GM18858 (cell line): ENCODE results near the gene VPS52.
A peak's percentile ranks its signal among the peaks of the same experiment; 100 is the strongest.
"Not testable (repeated sequence)": the region's sequence is repeated elsewhere in the genome, so short reads cannot be mapped to it uniquely, and the experiment has no call there.

ENCODE experiments used
- ATAC-seq: cut with Tn5 transposase; IDR thresholded peaks from one replicate; pipeline ENCODE4 v1.9.1; 2021; ENCODE audit not compliant: unreplicated experiment

The VPS52 gene

DNA sequence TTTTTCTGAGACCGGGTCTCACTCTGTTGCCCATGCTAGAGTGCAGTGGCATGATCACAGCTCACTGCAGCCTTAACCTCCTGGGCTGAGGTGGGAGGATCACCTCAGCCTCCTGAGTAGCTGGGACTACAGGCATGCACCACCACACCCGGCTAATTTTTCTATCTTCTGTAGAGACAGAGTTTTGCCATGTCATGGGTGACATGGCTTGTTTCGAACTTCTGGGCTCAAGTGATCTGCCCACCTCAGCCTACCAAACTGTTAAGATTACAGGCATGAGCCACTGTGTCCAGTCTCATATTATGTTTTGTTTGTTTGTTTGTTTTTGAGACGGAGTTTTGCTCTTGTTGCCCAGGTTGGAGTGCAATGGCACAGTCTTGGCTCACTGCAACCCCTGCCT is 13.5 kb upstream of the VPS52 start:
- not testable (repeated sequence) for ATAC-seq

DNA sequence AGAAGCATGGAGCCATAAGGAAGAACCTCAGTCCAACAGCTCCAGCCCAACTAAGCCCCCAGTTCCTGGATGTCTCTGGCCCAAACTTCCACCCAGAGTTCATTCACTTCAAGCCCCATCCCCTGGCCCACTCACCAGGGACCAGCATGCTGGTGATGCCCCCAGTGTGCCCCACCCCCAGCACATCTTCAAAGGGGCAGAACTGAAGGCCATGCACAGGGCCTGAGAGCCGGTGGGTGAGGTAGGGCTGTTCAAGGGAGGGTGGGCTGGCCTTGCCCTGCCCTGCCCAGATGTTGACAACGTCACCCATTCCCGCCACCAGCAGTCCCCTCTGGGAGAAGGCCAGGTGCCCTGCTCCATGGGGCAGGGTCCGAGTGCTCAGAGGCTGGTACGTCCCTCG is 8.9 kb upstream of the VPS52 start:
- ATAC-seq: no peak

DNA sequence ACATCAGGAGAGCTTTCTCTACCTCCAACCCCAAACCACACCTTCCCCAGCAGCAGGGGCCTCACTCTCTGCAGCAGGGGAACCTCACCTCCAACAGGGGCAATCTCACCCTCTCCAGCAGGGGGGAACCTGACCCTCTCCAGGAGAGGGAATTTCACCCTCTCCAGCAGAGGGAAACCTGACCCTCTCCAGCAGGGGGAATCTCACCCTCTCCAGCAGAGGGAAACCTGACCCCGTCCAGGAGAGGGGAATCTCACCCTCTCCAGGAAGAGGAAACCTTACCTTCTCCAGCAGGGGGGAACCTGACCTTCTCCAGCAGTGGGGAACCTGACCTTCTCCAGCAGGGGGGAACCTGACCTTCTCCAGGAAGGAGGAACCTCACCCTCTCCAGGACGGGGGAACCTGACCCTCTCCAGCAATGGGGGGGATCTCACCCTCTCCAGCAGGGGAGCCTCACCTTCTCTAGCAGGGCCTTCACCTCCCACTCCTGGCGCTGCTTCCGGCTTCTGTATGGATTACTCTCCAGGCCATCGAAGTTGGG is 8.4 kb upstream of the VPS52 start:
- ATAC-seq: no peak

DNA sequence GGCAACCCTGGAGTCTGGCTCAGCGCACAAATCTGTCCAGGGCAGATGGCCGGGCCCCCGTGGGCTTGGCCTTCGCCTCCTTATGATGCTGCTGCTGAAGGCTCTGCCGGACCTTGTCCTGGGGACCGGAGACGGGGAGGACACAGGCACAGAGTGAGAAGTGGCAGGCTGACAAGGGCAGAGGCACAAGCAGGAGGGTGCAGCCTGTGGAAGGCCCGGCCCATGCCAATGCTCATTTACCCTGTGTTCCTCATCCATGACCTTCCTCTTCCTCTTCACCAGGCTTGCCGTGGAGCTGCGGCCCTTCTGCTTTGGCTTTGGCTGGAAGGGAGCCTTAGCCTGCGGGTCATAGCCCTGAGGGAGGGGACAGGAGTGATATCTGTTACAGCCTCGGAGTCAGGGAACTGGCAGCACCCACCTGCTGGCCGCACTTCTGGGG is 7.6 kb upstream of the VPS52 start:
- no peak for ATAC-seq

DNA sequence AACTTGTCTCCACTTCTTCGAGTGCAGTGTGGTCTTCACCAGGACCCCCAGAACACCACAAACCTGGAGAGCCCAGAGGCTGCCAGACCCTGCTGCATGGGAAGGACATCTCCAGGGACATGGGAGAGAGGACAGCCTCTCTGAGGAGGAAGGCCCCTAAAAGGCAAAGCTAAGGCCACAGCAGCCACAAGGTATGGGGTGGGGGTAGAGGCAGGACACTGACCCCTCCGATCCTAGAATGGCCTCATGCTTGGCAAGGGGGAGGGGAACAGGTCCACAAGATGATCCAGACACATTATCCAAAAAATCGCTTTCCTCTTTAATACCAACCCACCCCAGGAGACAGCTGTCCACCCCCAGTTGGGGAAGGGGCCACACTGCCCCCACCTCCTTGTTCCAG is 7.1 kb upstream of the VPS52 start:
- ATAC-seq: no peak

DNA sequence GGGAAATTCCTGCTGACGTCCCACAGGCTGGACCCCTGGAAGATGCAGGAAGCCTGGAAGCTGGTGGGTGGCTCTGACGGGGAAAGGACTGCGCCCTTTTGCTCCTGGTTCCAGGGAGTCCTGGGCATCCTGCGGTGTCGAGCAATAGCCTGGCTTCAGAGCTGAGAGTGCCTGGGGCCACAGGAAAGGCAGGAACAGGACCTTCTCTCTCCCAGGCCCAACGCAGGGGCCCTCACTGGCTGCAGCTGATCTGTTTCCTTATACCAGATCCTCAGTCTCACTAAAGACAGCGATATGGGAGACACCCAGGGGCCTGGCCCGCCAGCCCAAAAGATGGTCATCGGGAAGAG is 6.7 kb upstream of the VPS52 start:
- ATAC-seq: no peak

DNA sequence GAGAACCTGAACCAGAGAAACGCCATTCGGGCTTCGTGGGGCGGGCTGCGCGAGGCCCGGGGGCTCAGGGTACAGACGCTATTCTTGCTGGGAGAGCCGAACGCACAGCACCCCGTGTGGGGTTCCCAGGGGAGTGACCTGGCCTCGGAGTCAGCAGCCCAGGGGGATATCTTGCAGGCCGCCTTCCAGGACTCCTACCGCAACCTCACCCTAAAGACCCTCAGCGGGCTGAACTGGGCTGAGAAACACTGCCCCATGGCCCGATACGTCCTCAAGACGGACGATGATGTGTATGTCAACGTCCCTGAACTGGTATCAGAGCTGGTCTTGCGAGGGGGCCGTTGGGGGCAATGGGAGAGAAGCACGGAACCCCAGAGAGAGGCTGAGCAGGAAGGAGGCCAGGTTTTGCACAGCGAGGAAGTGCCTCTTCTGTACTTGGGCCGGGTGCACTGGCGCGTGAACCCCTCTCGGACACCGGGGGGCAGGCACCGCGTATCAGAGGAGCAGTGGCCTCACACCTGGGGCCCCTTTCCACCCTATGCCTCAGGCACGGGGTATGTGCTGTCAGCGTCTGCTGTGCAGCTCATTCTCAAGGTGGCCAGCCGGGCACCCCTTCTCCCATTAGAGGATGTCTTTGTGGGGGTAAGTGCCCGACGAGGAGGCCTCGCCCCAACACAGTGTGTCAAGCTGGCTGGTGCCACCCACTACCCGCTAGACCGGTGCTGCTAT is 6.2 kb upstream of the VPS52 start:
- no peak for ATAC-seq

DNA sequence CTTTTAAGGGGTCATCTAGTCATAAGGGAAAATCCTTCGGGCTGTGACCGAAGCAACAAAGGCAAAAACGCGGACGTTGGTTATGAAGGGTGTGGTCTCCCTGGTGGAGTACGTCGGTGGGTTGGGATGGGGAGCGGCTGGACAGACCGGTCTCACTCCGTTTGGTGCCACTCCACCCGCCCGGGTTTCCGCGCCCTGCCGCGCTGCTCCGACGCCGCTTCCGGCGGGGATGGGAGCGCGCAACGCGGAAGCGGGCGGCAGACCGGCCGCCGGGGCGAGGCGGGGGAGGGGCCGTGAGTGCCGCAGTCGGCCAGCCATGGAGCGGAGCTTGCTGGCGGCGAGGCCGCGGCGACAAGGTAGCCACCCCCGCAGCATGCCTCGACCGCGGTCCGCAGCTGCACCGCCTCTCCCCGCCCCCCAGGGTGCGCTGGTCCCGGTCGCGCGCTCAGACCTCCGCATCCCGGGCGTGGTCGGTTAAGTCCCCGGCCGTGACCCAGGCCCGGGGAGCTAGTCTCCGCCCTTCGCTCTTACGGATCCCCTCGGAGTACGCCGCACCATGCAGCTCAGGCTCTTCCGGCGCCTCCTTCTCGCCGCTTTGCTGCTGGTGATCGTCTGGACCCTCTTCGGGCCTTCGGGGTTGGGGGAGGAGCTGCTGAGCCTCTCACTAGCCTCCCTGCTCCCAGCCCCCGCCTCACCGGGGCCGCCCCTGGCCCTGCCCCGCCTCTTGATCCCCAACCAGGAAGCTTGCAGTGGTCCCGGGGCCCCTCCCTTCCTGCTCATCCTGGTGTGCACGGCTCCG is 5.4 kb upstream of the VPS52 start, which contains the start of gene B3GALT4:
Gene B3GALT4, plus strand, starts transcription at position 260 of the 799 bp plus-strand sequence. Its CDS starts 297 bp downstream, at position 557.
- peak; percentile 44 for ATAC-seq

DNA sequence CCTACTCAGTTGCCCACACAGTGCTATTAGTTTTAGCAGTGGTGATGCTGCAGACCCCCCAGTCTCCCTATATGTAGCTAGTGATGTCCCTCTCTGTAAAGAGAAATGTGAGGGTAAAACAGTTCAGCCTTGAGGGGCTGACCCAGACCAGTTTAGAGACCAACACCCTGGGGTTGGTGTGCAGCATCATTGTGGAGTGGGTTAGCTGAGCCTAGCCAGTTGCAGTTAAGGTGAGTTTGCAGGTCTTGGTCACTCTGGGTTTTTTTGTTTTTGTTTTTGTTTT is 4.8 kb upstream of the VPS52 start:
- no peak for ATAC-seq

DNA sequence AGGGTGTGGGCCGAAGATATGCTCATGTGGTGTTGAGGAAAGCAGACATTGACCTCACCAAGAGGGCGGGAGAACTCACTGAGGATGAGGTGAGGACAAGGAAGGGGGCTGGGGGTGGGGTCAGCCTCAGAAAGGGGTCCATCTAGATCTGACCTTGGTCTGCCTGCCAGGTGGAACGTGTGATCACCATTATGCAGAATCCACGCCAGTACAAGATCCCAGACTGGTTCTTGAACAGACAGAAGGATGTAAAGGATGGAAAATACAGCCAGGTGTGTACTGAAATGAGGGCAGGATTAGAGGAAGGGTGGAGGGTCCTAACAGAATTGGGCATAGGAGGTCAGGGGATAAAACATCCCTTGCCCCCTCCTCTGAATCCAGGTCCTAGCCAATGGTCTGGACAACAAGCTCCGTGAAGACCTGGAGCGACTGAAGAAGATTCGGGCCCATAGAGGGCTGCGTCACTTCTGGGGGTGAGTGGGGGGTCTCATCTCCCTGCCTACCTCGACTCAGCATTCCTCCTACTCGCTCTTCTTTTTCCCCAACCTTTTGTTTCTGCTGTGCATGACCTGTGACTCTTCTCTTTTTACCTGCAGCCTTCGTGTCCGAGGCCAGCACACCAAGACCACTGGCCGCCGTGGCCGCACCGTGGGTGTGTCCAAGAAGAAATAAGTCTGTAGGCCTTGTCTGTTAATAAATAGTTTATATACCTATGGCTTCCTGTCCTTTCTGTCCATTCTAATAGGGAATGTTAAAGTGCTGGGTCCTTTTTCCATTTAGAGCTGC is 4.3 kb upstream of the VPS52 start:
- ATAC-seq: not testable (repeated sequence)

DNA sequence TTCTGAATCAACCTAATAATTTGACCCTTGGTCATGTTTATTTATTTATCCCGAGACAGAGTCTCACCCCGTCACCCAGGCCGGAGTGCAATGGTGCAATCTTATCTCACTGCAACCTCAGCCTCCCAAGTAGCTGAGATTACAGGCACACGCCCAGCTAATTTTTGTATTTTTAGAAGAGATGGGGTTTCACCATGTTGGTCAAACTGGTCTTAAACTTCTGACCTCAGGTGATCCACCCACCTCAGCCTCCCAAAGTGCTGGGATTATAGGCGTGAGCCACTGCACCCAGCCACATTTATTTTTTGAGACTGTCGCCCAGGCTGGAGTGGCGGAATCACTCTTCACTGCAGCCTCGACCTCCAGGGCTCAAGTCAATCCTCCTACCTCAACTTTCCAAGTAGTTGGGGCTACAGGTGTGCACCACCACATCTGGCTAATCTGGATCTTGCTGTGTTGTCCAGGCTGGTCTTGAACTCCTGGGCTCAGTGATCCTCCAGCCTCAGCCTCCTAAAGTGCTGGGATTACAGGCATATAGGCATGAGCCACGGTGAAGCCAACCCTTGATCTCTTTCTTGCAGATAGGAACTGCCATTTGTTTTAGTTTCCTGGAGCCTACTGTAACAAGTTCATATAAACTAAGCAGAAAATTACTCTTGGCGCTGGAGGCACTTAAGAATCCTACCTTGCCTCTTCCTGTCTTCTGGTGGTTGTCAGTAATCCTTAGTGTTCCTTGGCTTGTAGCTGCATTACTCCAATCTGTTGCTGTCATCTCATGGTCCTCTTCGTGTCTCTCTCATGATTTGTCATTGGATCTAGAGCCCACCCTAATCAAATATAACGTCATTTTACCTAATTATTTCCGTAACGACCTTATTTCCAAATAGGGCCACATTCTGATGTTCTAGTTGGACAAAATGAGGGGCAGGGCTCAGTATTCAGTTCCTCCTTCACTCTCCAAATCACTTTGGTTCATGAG is 2.5 kb upstream of the VPS52 start:
- no peak for ATAC-seq

DNA sequence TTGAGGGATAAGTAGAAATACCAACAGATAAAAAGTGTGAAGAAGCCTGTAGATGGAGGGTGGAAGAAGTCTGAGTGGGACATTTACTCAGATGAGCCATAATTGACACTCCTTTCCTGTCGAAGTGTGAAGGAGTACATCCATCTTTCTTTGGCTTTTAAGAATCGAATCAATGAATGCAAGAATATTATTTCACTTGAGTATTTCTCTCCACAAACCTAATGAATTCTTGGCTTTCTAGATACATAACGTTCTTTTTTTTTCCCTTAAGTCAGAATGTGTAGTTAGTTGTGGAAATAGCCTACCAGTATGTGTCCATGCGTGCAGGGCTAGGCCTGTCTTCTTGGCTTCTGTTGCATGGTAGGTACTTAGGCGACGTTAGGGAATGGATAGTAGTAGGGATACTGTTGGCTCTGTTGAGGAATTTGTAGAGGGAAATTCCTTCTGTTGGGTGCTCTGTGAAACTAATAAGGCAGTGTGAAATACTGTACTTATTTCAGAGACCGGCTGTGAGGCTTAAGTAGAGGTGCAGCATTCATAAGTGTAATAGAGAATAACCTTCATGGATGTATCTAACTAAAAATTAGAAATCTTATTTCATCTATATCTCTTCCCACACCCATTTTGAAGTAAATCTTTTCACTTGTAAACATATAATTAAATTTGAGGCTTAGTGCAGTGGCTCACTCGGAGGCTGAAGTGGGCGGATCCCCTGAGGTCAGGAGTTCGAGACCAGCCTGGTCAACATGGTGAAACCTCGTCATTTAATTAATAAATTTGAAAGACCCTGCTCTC is 1.6 kb upstream of the VPS52 start:
- no peak for ATAC-seq

DNA sequence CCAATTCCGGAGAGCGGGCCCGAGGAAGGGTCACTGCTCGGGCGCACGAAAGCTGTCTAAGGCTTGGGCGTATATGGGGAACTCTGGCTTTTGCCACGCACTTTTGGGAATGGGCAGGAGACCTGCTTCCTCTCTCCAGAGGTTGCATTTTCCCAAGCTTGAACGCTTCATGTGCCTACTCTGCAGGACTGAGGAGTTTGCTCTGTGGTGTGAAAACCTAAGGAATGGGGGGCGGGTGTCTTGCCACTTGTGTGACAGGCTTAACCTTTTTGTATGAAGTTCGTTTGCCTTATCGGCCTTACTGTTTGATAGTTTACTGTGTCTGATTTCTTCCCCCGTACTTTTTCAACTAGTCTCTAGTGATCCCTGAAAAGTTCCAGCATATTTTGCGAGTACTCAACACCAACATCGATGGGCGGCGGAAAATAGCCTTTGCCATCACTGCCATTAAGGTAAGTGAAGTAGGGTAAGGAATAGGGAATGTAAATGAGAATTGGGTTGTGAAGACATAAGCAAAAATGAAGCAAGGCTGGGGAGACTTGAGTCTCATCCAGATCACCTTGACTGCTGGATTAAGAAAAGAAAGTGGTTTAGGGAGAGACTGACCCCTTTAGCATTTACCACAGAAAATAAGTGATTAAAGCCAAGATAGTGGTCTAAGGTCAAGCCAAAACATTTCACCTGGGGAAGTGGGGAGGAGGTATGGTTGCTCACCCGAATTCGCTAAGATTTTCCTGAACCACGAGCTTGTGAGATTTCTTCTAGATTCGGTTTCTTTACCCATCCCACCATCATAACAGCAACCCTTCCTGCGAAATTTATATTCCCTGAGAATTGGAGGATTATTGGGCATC is 826 bp upstream of the VPS52 start:
- peak; percentile 14 for ATAC-seq

DNA sequence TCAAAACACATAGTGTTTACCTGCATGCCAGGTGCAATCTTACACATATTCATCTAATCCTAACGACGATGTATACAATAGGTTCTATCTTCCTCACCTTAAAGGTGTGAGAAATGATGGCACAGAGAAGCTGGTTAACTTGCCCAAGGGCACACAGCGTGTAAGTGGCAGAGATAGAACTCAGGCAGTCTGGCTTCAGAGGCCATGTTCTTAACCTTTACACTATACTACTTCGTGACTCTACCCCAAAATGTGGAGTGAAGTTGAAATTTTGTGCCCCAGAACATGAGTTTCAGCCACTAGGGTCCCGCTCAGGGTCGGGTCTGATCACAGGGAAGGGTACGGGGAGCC is 584 bp downstream of the VPS52 start:
- ATAC-seq: peak; percentile 10

DNA sequence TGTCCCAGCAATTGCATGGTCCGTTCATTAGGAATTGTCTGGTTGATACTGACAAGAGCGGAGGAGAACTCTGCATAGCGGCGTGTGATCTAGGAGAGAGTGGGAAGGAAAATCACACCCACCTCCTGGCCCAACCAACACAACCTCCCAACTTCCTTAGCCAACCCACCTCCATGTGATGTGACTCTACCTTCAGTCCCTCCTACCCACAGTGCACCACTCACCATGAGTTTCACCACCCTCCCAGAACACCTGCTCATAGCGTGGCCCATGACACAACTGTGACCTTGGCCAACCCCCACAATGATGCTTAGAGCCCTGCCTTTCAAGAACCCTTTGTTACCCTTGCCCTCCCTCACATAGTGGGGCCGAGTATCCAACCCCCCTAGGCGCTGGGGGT is 7.7 kb downstream of the VPS52 start:
- no peak for ATAC-seq

DNA sequence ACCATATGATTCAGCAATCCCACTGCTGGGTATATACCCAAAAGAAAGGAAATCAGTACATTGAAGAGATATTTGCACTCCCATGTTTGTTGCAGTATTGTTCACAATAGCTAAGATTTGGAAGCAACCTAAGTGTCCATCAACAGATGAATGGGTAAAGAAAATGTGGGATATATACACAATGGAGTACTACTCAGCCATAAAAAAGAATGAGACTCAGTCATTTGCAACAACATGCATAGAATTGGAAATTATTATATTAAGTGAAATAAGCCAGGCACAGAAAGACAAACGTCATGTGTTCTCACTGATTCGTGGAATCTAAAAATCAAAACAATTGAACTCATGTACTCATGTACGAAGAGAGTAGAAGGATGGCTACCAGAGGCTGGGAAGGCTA is 9.2 kb downstream of the VPS52 start:
- ATAC-seq: not testable (repeated sequence)

DNA sequence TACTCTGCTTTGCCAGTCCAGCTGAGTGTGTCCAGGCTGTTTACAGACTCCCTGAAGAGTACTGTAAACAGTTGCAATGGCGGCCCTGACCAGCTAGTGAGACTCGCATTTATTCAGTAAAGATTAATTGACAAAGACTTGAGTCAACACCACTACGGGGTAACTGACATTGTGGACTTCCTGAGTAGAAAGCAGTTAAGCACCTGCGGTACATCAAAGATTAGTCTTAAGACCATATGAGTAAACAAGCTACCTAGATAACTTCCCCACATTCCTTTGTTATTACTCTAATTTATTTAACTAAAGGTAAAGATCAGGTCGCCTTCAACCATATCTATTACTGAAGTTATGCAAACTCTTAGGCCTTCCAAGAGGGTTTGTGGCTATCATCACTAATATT is 12.6 kb downstream of the VPS52 start:
- no peak for ATAC-seq

DNA sequence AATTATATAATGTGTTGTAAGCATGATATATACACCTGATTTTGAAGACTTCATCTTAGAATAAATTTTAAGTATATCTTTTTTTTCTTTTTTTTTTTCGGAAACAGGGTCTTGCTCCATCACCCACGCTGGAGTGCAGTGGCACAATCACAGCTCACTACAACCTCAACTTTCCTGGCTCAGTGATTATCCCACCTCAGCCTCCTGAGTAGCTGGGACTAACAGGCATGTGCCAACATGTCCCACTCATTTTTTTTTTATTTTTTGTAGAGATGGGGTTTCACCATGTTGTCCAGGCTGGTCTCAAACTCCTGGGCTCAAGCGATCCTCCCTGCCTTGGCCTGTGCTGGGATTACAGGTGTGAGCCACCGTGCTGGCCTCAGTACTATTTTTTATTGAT is 17.1 kb downstream of the VPS52 start:
- no peak for ATAC-seq

DNA sequence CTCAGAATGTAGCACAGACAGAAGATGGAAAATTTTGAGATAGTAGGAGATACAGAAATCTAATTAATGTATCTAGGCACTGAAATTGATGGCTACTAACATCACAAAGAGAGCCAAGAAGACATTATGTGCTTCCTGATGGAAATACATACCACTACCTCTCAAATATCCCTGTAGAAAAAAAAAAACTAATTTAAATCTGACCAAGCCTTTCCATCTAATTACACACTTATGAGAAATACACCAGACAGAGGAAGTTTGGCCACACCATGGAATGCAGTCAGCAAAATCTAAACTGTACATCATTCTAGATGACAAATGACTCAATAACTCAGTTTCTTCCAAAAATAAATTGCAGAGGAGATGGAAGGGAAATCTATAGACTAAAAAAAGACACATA is 18.9 kb downstream of the VPS52 start:
- ATAC-seq: no peak
